IMR-90 (cell line): Measurements from ENCODE around the gene ESAM. TPM values are rescaled to one million over a fixed set of nuclear protein-coding genes. Genes with fewer than 3 reads are reported as not detected.

ENCODE experiments used
- ATAC-seq: fragments of 200-7000 bp; cut with Tn5 transposase; 2 replicates; pipeline ENCODE4 v1.9.1; 2020; ENCODE audit warnings: low read depth, mild to moderate bottlenecking, moderate library complexity
- BruUV-seq: library from RNA; stranded (reverse); fragments of 400-500 nt; replicated peaks from 2 replicates; lab custom pipeline; 2021; lab: Mats Ljungman, UMichigan
- CTCF ChIA-PET: fragments of 300-600 bp; formaldehyde crosslinking; extraction: SDS; loops from one replicate; lab custom pipeline; 2021; ENCODE audit warnings: antibody characterized with exemption; lab: Yijun Ruan, JAX
- POLR2A ChIA-PET: fragments of 300-600 bp; sonication (Branson Sonifier 250); formaldehyde crosslinking; loops from one replicate; lab custom pipeline; 2022; ENCODE audit warnings: antibody characterized with exemption; ENCODE audit not compliant: unreplicated experiment; lab: Charles Lee
- DNase-seq: peaks from one replicate; pipeline ENCODE4 v3.0.0; 2013
- H2AFZ ChIP-seq: replicated peaks from 2 replicates; pipeline ENCODE3; 2013; ENCODE audit warnings: low read length, mild to moderate bottlenecking; ENCODE audit not compliant: poor library complexity
- H2AK5ac ChIP-seq: 2 replicates; pipeline ENCODE4 v1.6.1; 2013; ENCODE audit warnings: low read depth, low read length, inconsistent platforms
- H2AK9ac ChIP-seq: replicated peaks from 2 replicates; pipeline ENCODE3; 2013; ENCODE audit warnings: mild to moderate bottlenecking, low read depth, low read length, moderate library complexity; ENCODE audit not compliant: poor library complexity
- H2BK120ac ChIP-seq: 2 replicates; pipeline ENCODE4 v1.6.1; 2013; ENCODE audit warnings: low read depth, low read length, inconsistent platforms
- H2BK15ac ChIP-seq: 3 replicates; pipeline ENCODE4 v1.6.1; 2013; ENCODE audit warnings: low read depth, low read length, inconsistent platforms
- H2BK20ac ChIP-seq: 2 replicates; pipeline ENCODE4 v1.6.1; 2013; ENCODE audit warnings: low read depth, mild to moderate bottlenecking, inconsistent platforms, low read length, moderate library complexity
- H2BK5ac ChIP-seq: 2 replicates; pipeline ENCODE4 v1.6.1; 2013; ENCODE audit warnings: mild to moderate bottlenecking, low read depth, low read length, inconsistent platforms; ENCODE audit not compliant: poor library complexity, severe bottlenecking
- H3K14ac ChIP-seq: replicated peaks from 2 replicates; pipeline ENCODE4 v1.6.1; 2013; ENCODE audit warnings: low read depth, low read length, inconsistent platforms
- H3K18ac ChIP-seq: 2 replicates; pipeline ENCODE4 v1.6.1; 2013; ENCODE audit warnings: low read depth, low read length, control low read depth
- H3K23ac ChIP-seq: 2 replicates; pipeline ENCODE4 v1.6.1; 2013; ENCODE audit warnings: low read depth, low read length, inconsistent platforms
- H3K27ac ChIP-seq: 2 replicates; pipeline ENCODE4 v1.5.1; 2013; ENCODE audit warnings: mild to moderate bottlenecking, control low read depth, low read length; ENCODE audit not compliant: insufficient read depth
- H3K27me3 ChIP-seq: 2 replicates; pipeline ENCODE4 v1.6.1; 2013; ENCODE audit warnings: low read length; ENCODE audit not compliant: control insufficient read depth, insufficient read depth
- H3K36me3 ChIP-seq: 2 replicates; pipeline ENCODE4 v1.6.1; 2013; ENCODE audit warnings: low read length, mixed read lengths; ENCODE audit not compliant: control insufficient read depth, insufficient read depth
- H3K4ac ChIP-seq: 2 replicates; pipeline ENCODE4 v1.6.1; 2013; ENCODE audit warnings: low read depth, low read length, inconsistent platforms
- H3K4me1 ChIP-seq: 2 replicates; pipeline ENCODE4 v1.6.1; 2013; ENCODE audit warnings: low read length, mixed read lengths; ENCODE audit not compliant: control insufficient read depth, insufficient read depth
- H3K4me2 ChIP-seq: 2 replicates; pipeline ENCODE4 v1.6.1; 2013; ENCODE audit warnings: low read depth, mild to moderate bottlenecking, control low read depth, low read length, moderate library complexity
- H3K4me3 ChIP-seq: 2 replicates; pipeline ENCODE4 v1.5.1; 2013; ENCODE audit warnings: low read depth, mild to moderate bottlenecking, control low read depth, low read length, moderate library complexity; ENCODE audit not compliant: insufficient read depth
- H3K56ac ChIP-seq: 2 replicates; pipeline ENCODE4 v1.6.1; 2013; ENCODE audit warnings: low read length, inconsistent platforms; ENCODE audit not compliant: insufficient read depth; ENCODE audit errors: extremely low read depth
- H3K79me1 ChIP-seq, 2 experiments: 2 replicates each; pipeline ENCODE4 v1.6.1; 2013; ENCODE audit warnings: low read length in 2 of 2, inconsistent platforms in 1 of 2, low read depth in 1 of 2
- H3K9ac ChIP-seq: 2 replicates; pipeline ENCODE4 v1.6.1; 2013; ENCODE audit warnings: low read depth, low read length, control low read depth
- H3K9me1 ChIP-seq: 2 replicates; pipeline ENCODE4 v1.6.1; 2013; ENCODE audit warnings: low read length, inconsistent platforms; ENCODE audit not compliant: insufficient read depth
- H3K9me3 ChIP-seq: 2 replicates; pipeline ENCODE4 v1.6.1; 2013; ENCODE audit warnings: low read length; ENCODE audit not compliant: control insufficient read depth, insufficient read depth
- H4K20me1 ChIP-seq: 2 replicates; pipeline ENCODE4 v1.6.1; 2013; ENCODE audit warnings: low read length, inconsistent platforms; ENCODE audit not compliant: insufficient read depth
- H4K5ac ChIP-seq: 2 replicates; pipeline ENCODE4 v1.6.1; 2013; ENCODE audit warnings: mild to moderate bottlenecking, low read depth, low read length, control low read depth
- H4K8ac ChIP-seq, 2 experiments: 2 replicates each; pipeline ENCODE4 v1.6.1; 2013; ENCODE audit warnings: low read depth in 2 of 2, low read length in 2 of 2, control low read depth in 1 of 2, inconsistent platforms in 1 of 2
- H4K91ac ChIP-seq: 2 replicates; pipeline ENCODE4 v1.6.1; 2013; ENCODE audit warnings: low read depth, low read length, inconsistent platforms; ENCODE audit not compliant: insufficient read depth
- BHLHE40 ChIP-seq: fragments of 150-350 bp; IDR thresholded peaks from 2 replicates; pipeline ENCODE4 v1.6.1; 2016; ENCODE audit warnings: mild to moderate bottlenecking, low read depth, low read length
- CEBPB ChIP-seq: IDR thresholded peaks from 2 replicates; pipeline ENCODE4 v1.6.1; 2012; ENCODE audit warnings: low read depth, low read length, improper control_type of control experiment
- CHD1 ChIP-seq: IDR thresholded peaks from 2 replicates; pipeline ENCODE4 v1.6.1; 2012; ENCODE audit warnings: low read depth, low read length, improper control_type of control experiment
- FOS ChIP-seq: fragments of 150-350 bp; IDR thresholded peaks from 2 replicates; pipeline ENCODE4 v1.6.1; 2016; ENCODE audit warnings: low read depth, low read length
- MAFK ChIP-seq: IDR thresholded peaks from 2 replicates; pipeline ENCODE4 v1.6.1; 2012; ENCODE audit warnings: low read depth, low read length, improper control_type of control experiment
- MAZ ChIP-seq: IDR thresholded peaks from 2 replicates; pipeline ENCODE4 v1.6.1; 2012; ENCODE audit warnings: low read depth, mild to moderate bottlenecking, low read length, improper control_type of control experiment, moderate library complexity, borderline replicate concordance
- MXI1 ChIP-seq: IDR thresholded peaks from 2 replicates; pipeline ENCODE4 v1.6.1; 2012; ENCODE audit warnings: low read depth, mild to moderate bottlenecking, low read length, moderate library complexity, borderline replicate concordance
- POLR2A ChIP-seq: IDR thresholded peaks from 2 replicates; pipeline ENCODE4 v1.6.1; 2012; ENCODE audit warnings: mild to moderate bottlenecking, low read depth, low read length
- RAD21 ChIP-seq: IDR thresholded peaks from 2 replicates; pipeline ENCODE4 v1.6.1; 2012; ENCODE audit warnings: low read length, improper control_type of control experiment
- RFX5 ChIP-seq: IDR thresholded peaks from 2 replicates; pipeline ENCODE4 v1.8.0; 2012; ENCODE audit warnings: low read depth, mild to moderate bottlenecking, low read length, moderate library complexity
- SMC3 ChIP-seq: fragments of 150-350 bp; IDR thresholded peaks from 2 replicates; pipeline ENCODE4 v1.6.1; 2016; ENCODE audit warnings: low read depth, mild to moderate bottlenecking, antibody characterized with exemption, low read length, moderate library complexity
- WGBS, 2 experiments: methylation state at CpG; one replicate each; pipeline versions ENCODE4 v1.1.5 to v1.1.7; 2013; ENCODE audit warnings: missing lambda C conversion rate in 2 of 2; ENCODE audit not compliant: insufficient read length in 1 of 2; ENCODE audit errors: extremely low coverage in 2 of 2; 5-methylcytosine and 5-hydroxymethylcytosine counted together
- dilution Hi-C: fragments of 300-500 bp; cut with HindIII; formaldehyde crosslinking; loops from one replicate; pipeline ENCODE4 v1.14.3; 2018; ENCODE audit warnings: low sequenced_read_pairs; ENCODE audit not compliant: unreplicated experiment
- in situ Hi-C: fragments of 300-500 bp; cut with MboI; formaldehyde crosslinking; loops from 3 replicates; pipeline ENCODE4 v1.14.3; 2019; ENCODE audit warnings: low sequenced_read_pairs, inconsistent platforms, mixed read lengths
- intact Hi-C: fragments of 100-400 bp; cut with micrococcal nuclease; formaldehyde crosslinking; loops from 2 replicates; pipeline ENCODE4 v1.10.0; 2022
- polyA plus RNA-seq, 3 experiments: library from polyadenylated mRNA; depleted of rRNA; stranded (reverse); fragments of >200 nt; gene quantifications; 2 replicates each; pipeline ENCODE4 v1.2.3, GENCODE V29; 2012; ENCODE audit warnings: low replicate concordance in 1 of 3
- total RNA-seq: library from RNA; depleted of rRNA; stranded (reverse); fragments of >200 nt; gene quantifications from 2 replicates; pipeline ENCODE4 v1.2.3, GENCODE V29; 2012
- TF ChIP-seq, protein P1 (sequence below): fragments of 150-350 bp; IDR thresholded peaks from 2 replicates; pipeline ENCODE4 v1.6.1; 2017; ENCODE audit warnings: mild to moderate bottlenecking, antibody characterized with exemption, low read length, low read depth
- TF ChIP-seq, protein P2 (sequence below): fragments of 150-350 bp; IDR thresholded peaks from 2 replicates; pipeline ENCODE4 v1.6.1; 2016; ENCODE audit warnings: low read depth, mild to moderate bottlenecking, low read length, moderate library complexity, borderline replicate concordance
- TF ChIP-seq, protein P3 (sequence below): conservative IDR thresholded peaks from 2 replicates; pipeline ENCODE4 v1.5.1; 2012; ENCODE audit warnings: mild to moderate bottlenecking, low read depth, low read length, improper control_type of control experiment

Gene ESAM
- total and polyA plus RNA-seq, 2 of the 4 experiments (the other 2 are of a cell fraction), result under 0.01 to 0.12 TPM

DNA sequence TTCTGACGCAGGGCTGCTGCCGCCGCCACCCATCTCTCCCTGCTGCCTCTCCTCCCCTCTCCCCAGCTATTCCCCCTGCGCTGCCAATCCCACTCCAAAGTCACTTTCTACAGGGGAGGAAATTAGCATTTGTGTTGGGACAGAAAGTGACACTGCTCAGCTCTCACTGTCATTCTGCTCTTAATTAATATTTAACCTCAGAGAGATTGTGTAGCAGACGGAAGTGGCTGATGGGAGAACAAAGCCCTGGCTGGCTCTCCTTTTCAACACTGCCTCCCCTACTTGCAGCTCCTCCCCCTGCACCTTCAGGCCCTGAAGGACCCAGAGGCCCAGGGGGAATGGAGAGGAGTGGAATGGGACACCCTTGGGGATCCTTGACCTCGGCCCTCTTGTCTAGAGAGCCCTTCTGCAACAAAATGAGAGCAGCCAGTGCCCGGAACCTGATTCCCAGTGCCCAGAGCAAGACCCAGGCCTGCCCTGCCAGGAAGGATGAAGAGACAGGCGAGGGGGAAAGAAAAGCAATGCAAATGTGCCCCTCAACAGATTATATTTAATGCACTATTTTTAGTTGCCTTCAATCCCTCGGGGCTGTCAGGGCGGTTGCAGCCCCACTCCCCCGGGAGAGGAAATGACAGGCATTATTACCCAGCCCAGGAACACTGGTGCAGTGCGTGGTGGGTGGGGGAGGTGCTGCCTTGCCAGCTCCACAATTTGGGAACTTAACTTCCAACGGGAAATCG lies 36.9 kb downstream of the ESAM start:
- 80% methylated on average over 2 of the region's 14 CpGs; no CpG with 5 or more reads in 1 of the 2 experiments for WGBS, 2 experiments
- TF ChIP-seq BHLHE40 (no peak), SMC3 (no peak), MXI1 (no peak), MAZ (no peak), RFX5 (no peak), MAFK (no peak), FOS (no peak), CHD1 (no peak), POLR2A (no peak), CEBPB (no peak), RAD21 (no peak)
- TF ChIP-seq, protein P1, sequence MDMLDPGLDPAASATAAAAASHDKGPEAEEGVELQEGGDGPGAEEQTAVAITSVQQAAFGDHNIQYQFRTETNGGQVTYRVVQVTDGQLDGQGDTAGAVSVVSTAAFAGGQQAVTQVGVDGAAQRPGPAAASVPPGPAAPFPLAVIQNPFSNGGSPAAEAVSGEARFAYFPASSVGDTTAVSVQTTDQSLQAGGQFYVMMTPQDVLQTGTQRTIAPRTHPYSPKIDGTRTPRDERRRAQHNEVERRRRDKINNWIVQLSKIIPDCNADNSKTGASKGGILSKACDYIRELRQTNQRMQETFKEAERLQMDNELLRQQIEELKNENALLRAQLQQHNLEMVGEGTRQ, result no peak
- TF ChIP-seq, protein P2, sequence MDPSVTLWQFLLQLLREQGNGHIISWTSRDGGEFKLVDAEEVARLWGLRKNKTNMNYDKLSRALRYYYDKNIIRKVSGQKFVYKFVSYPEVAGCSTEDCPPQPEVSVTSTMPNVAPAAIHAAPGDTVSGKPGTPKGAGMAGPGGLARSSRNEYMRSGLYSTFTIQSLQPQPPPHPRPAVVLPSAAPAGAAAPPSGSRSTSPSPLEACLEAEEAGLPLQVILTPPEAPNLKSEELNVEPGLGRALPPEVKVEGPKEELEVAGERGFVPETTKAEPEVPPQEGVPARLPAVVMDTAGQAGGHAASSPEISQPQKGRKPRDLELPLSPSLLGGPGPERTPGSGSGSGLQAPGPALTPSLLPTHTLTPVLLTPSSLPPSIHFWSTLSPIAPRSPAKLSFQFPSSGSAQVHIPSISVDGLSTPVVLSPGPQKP, result no peak
- TF ChIP-seq, protein P3, sequence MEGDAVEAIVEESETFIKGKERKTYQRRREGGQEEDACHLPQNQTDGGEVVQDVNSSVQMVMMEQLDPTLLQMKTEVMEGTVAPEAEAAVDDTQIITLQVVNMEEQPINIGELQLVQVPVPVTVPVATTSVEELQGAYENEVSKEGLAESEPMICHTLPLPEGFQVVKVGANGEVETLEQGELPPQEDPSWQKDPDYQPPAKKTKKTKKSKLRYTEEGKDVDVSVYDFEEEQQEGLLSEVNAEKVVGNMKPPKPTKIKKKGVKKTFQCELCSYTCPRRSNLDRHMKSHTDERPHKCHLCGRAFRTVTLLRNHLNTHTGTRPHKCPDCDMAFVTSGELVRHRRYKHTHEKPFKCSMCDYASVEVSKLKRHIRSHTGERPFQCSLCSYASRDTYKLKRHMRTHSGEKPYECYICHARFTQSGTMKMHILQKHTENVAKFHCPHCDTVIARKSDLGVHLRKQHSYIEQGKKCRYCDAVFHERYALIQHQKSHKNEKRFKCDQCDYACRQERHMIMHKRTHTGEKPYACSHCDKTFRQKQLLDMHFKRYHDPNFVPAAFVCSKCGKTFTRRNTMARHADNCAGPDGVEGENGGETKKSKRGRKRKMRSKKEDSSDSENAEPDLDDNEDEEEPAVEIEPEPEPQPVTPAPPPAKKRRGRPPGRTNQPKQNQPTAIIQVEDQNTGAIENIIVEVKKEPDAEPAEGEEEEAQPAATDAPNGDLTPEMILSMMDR, result no peak

More for the DNA sequence above, 36.9 kb downstream of the ESAM start:
- Histone ChIP-seq H4K8ac (peak overlapping the region in 1 of 2 experiments; percentile 72; a peak in 1 of 4 replicates), H3K4me3 (no peak overlapping the region), H2BK120ac (peak overlapping the region; percentile 48), H3K56ac (no peak overlapping the region), H3K36me3 (no peaks in the 10 kb centered on the region), H3K4ac (no peak overlapping the region; the same call in none of the 2 replicates), H3K79me1 (no peaks in the 10 kb centered on the region), H3K27me3 (peaks cover 20% of the 10 kb centered on the region), H2AK5ac (peak overlapping the region; percentile 67; the same call in 1 of the 2 replicates), H3K27ac (no peak overlapping the region), H2BK20ac (peak overlapping the region; percentile 54; the same call in 1 of the 2 replicates), H4K91ac (0 out of 2 replicates have a peak overlapping the region, but pooled peaks have one; percentile 53), H3K4me2 (peak overlapping the region; percentile 8), H2AFZ (peak overlapping the region; percentile 88), H4K20me1 (no peaks in the 10 kb centered on the region), H2BK5ac (no peak overlapping the region), H2BK15ac (peak overlapping the region; percentile 27; the same call in 1 of the 3 replicates), H3K23ac (peak overlapping the region; percentile 67; the same call in 1 of the 2 replicates), H3K9me1 (peaks cover 12% of the 10 kb centered on the region), H3K9ac (no peak overlapping the region), H3K18ac (no peak overlapping the region), H4K5ac (no peak overlapping the region), H3K9me3 (no peaks in the 10 kb centered on the region), H3K4me1 (peaks cover 5% of the 10 kb centered on the region), H2AK9ac (peak overlapping the region; percentile 51), H3K14ac (peak overlapping the region; percentile 53)
- dilution Hi-C loops (no loop called here), intact Hi-C loops (no loop called here), in situ Hi-C loops (no loop called here)
- ChIA-PET CTCF (interaction anchor here (1.0 kb wide), 1 partner anchor 19 kb away, joined by 3 read pairs; no protein-coding TSS in a partner anchor), POLR2A (no interaction called here)
- DNase-seq (no peak), ATAC-seq (peak; percentile 19; the same call in 1 of the 2 replicates)
- no TSS peak for BruUV-seq
